Gastrocnemius medialis (tissue), 4 donors: ENCODE data around the gene HELB.

Source experiments
- CTCF ChIP-seq, 5 experiments: fragments of 450-650 bp in 3 of 5; fragments of 200-600 bp in 2 of 5; sonication (generic) in 2 of 5; IDR thresholded peaks in 4 of 5; conservative IDR thresholded peaks in 1 of 5; 1 replicate in 4 of 5; 2 replicates in 1 of 5; pipeline ENCODE4 v1.5.1; 2016 to 2019; ENCODE audit warnings: antibody characterized with exemption in 5 of 5, mild to moderate bottlenecking in 3 of 5, moderate library complexity in 3 of 5
- POLR2A ChIP-seq, 2 donors: fragments of 450-650 bp; IDR thresholded peaks; one replicate each; pipeline ENCODE4 v1.6.1; 2017; ENCODE audit warnings: antibody characterized with exemption in 2 of 2, mild to moderate bottlenecking in 2 of 2, moderate library complexity in 2 of 2

GRCh38 chr12:66367015-66367667, 64.8 kb downstream of the HELB start:
- no peak for TF ChIP-seq CTCF (IDR thresholded peaks at IDR 0.05 in 4 of 5, conservative IDR thresholded peaks at IDR 0.05 in 1 of 5)
- no peak for TF ChIP-seq POLR2A (IDR thresholded peaks at IDR 0.05)
